Measurements from ENCODE around the gene ARPP21.

DNA sequence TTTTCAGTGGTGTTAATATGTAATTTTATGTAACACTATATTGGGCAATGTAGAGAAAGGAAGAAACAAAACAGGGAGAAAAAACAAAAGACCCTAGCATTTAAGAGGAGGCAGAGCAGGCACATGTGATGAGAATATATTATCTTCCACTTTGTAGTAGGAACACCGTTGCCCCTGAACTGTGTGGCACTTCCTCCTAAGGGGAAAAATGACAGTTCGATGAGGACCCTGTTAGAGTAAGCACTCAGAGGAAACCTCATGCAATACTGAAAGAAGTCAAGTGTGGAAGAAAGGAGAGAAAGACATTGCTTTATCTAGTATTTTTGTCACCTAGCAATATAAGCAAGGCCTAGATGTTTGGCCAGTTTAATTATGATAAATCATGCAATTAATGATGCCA lies 32.2 kb downstream of the ARPP21 start:
- TF ChIP-seq, protein P1, sequence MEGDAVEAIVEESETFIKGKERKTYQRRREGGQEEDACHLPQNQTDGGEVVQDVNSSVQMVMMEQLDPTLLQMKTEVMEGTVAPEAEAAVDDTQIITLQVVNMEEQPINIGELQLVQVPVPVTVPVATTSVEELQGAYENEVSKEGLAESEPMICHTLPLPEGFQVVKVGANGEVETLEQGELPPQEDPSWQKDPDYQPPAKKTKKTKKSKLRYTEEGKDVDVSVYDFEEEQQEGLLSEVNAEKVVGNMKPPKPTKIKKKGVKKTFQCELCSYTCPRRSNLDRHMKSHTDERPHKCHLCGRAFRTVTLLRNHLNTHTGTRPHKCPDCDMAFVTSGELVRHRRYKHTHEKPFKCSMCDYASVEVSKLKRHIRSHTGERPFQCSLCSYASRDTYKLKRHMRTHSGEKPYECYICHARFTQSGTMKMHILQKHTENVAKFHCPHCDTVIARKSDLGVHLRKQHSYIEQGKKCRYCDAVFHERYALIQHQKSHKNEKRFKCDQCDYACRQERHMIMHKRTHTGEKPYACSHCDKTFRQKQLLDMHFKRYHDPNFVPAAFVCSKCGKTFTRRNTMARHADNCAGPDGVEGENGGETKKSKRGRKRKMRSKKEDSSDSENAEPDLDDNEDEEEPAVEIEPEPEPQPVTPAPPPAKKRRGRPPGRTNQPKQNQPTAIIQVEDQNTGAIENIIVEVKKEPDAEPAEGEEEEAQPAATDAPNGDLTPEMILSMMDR (optimal IDR thresholded peaks at IDR 0.05 in 1 of 3, IDR thresholded peaks at IDR 0.05 in 1 of 3, conservative IDR thresholded peaks at IDR 0.05 in 1 of 3; ENCODE audit: extremely low read depth in 1 of 3, insufficient read depth in 2 of 3, low read length in 3 of 3): no peak
- TF ChIP-seq EZH2 (IDR thresholded peaks at IDR 0.05; ENCODE audit: low read length): no peak
